ENCODE results near the gene ZNF117.
"Not testable (repeated sequence)": the region's sequence is repeated elsewhere in the genome, so short reads cannot be mapped to it uniquely, and the experiment has no call there.

DNA sequence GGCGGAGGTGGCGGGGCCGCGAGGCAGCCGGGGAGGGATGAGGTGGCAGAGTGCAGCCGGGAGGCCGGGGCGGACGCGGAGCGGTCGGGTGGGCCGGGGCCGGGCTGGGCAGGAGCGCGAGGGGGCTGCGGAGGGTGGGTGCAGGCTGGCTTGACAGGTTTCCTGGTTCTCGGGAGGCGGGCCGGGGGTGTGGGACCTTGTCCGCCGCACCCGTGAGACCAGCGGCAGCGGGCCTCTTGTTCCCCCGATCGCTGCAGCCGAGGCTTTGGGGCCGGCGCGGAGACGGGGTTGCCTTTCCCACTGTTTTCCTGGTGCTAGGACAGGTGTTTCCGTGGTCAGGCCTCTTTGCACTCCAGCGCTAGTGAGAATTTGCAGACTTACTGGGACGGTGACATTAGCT is 47.9 kb upstream of the ZNF117 start:
- TF ChIP-seq, protein P1, sequence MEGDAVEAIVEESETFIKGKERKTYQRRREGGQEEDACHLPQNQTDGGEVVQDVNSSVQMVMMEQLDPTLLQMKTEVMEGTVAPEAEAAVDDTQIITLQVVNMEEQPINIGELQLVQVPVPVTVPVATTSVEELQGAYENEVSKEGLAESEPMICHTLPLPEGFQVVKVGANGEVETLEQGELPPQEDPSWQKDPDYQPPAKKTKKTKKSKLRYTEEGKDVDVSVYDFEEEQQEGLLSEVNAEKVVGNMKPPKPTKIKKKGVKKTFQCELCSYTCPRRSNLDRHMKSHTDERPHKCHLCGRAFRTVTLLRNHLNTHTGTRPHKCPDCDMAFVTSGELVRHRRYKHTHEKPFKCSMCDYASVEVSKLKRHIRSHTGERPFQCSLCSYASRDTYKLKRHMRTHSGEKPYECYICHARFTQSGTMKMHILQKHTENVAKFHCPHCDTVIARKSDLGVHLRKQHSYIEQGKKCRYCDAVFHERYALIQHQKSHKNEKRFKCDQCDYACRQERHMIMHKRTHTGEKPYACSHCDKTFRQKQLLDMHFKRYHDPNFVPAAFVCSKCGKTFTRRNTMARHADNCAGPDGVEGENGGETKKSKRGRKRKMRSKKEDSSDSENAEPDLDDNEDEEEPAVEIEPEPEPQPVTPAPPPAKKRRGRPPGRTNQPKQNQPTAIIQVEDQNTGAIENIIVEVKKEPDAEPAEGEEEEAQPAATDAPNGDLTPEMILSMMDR (IDR thresholded peaks at IDR 0.05 in 2 of 3, conservative IDR thresholded peaks at IDR 0.05 in 1 of 3; ENCODE audit: borderline replicate concordance in 1 of 3, insufficient read depth in 1 of 3, low read depth in 2 of 3, low read length in 2 of 3), result not testable (repeated sequence)
- TF ChIP-seq YY1 (IDR thresholded peaks at IDR 0.05; ENCODE audit: extremely low read depth, insufficient replicate concordance, low read depth, low read length); EZH2 (IDR thresholded peaks at IDR 0.05); TCF7L2 (IDR thresholded peaks at IDR 0.05; ENCODE audit: borderline replicate concordance, extremely low read depth, insufficient read depth, insufficient read length); POLR2AphosphoS5 (IDR thresholded peaks at IDR 0.05; ENCODE audit: low read depth, low read length); POLR2A (IDR thresholded peaks at IDR 0.05; ENCODE audit: borderline replicate concordance, extremely low read depth, insufficient read depth, insufficient read length); CEBPB (IDR thresholded peaks at IDR 0.05; ENCODE audit: low read depth); EGR1 (IDR thresholded peaks at IDR 0.05; ENCODE audit: low read depth); SRF (IDR thresholded peaks at IDR 0.05; ENCODE audit: low read depth); JUND (IDR thresholded peaks at IDR 0.05); RAD21 (IDR thresholded peaks at IDR 0.05; ENCODE audit: low read depth): not testable (repeated sequence)

Measured in HCT116 (cell line).